HepG2 (cell line): ENCODE measurements around the gene IBA57. TPM values are rescaled to one million over a fixed set of nuclear protein-coding genes. Genes with fewer than 3 reads are reported as not detected.
A peak's percentile ranks its signal among the peaks of the same experiment; 100 is the strongest.

Experiments
- ELF4 ChIP-seq: sonication (generic); formaldehyde crosslinking; IDR thresholded peaks from 2 replicates; pipeline ENCODE4 v1.5.0; 2020; ENCODE audit warnings: missing genetic modification reagents, mild to moderate bottlenecking, moderate library complexity, borderline replicate concordance
- ETV5 ChIP-seq: IDR thresholded peaks from 2 replicates; pipeline ENCODE4 v1.6.1; 2018; ENCODE audit warnings: missing biosample characterization, missing genetic modification reagents, inconsistent platforms, borderline replicate concordance
- FIP1L1 ChIP-seq: fragments of 200-400 bp; formaldehyde crosslinking; IDR thresholded peaks from 2 replicates; pipeline ENCODE4 v1.6.1; 2018; ENCODE audit warnings: low read depth, mild to moderate bottlenecking, low read length, moderate library complexity, borderline replicate concordance; ENCODE audit not compliant: insufficient read depth
- FOXA1 ChIP-seq, 2 experiments: fragments of 450-650 bp in 1 of 2; sonication (generic) in 1 of 2; formaldehyde crosslinking in 1 of 2; IDR thresholded peaks; 2 replicates each; pipeline versions ENCODE4 v1.4.0 to v1.6.1; 2016 to 2020; ENCODE audit warnings: missing genetic modification reagents in 1 of 2
- GPN1 ChIP-seq: sonication (generic); formaldehyde crosslinking; IDR thresholded peaks from 2 replicates; pipeline ENCODE4 v1.5.1; 2020; ENCODE audit warnings: missing genetic modification reagents, borderline replicate concordance
- HDAC1 ChIP-seq: sonication (generic); formaldehyde crosslinking; IDR thresholded peaks from 2 replicates; pipeline ENCODE4 v1.5.1; 2020; ENCODE audit warnings: mild to moderate bottlenecking, missing genetic modification reagents
- IRF2 ChIP-seq: IDR thresholded peaks from 2 replicates; pipeline ENCODE4 v1.6.1; 2018; ENCODE audit warnings: missing genetic modification reagents, missing compliant biosample characterization
- KDM5B ChIP-seq: sonication (generic); formaldehyde crosslinking; IDR thresholded peaks from 2 replicates; pipeline ENCODE4 v1.4.0; 2020; ENCODE audit warnings: missing genetic modification reagents, mild to moderate bottlenecking, borderline replicate concordance
- KLF13 ChIP-seq: sonication (generic); formaldehyde crosslinking; IDR thresholded peaks from 2 replicates; pipeline ENCODE4 v1.4.0; 2020; ENCODE audit warnings: mild to moderate bottlenecking, missing genetic modification reagents
- NCOA1 ChIP-seq: sonication (generic); formaldehyde crosslinking; IDR thresholded peaks from 2 replicates; pipeline ENCODE4 v1.9.0; 2021; ENCODE audit warnings: missing genetic modification reagents
- REL ChIP-seq: sonication (generic); formaldehyde crosslinking; conservative IDR thresholded peaks from 2 replicates; pipeline ENCODE4 v1.8.0; 2022; ENCODE audit warnings: mild to moderate bottlenecking, missing genetic modification reagents, moderate library complexity
- RFX5 ChIP-seq: IDR thresholded peaks from 2 replicates; pipeline ENCODE4 v1.6.1; 2011; ENCODE audit warnings: low read depth, low read length, improper control_type of control experiment
- SALL1 ChIP-seq: sonication (generic); formaldehyde crosslinking; IDR thresholded peaks from 2 replicates; pipeline ENCODE4 v1.8.0; 2022; ENCODE audit warnings: mild to moderate bottlenecking, missing genetic modification reagents
- ZFYVE20 ChIP-seq: sonication (generic); formaldehyde crosslinking; IDR thresholded peaks from 2 replicates; pipeline ENCODE4 v1.8.0; 2023; ENCODE audit warnings: low read depth, mild to moderate bottlenecking, moderate library complexity, missing genetic modification reagents, borderline replicate concordance
- ZNF207 ChIP-seq: fragments of 450-650 bp; IDR thresholded peaks from 2 replicates; pipeline ENCODE4 v1.6.1; 2016; ENCODE audit warnings: antibody characterized with exemption, borderline replicate concordance
- ZNF615 ChIP-seq: sonication (generic); formaldehyde crosslinking; IDR thresholded peaks from 2 replicates; pipeline ENCODE4 v1.5.0; 2020; ENCODE audit warnings: mild to moderate bottlenecking, missing genetic modification reagents, borderline replicate concordance
- ZSCAN12 ChIP-seq: sonication (generic); formaldehyde crosslinking; IDR thresholded peaks from 2 replicates; pipeline ENCODE4 v1.9.0; 2021; ENCODE audit warnings: mild to moderate bottlenecking, missing genetic modification reagents
- polyA plus RNA-seq, 8 experiments: library from polyadenylated mRNA; depleted of rRNA in 3 of 8; stranded (reverse) in 7 of 8; unstranded in 1 of 8; fragments of >200 nt; fragmentation: Illumina TruSeq in 4 of 8; extraction: Trizol in 4 of 8; gene quantifications; 2 replicates each; pipeline versions ENCODE4 v1.2.1 to v1.2.3, GENCODE V29; 2011 to 2016; ENCODE audit warnings: low read depth in 4 of 8, missing spikeins in 1 of 8, mixed read lengths in 1 of 8; ENCODE audit not compliant: insufficient read depth in 1 of 8
- total RNA-seq, 5 experiments: library from RNA; depleted of rRNA; stranded (reverse); fragments of >200 nt; fragmentation: Illumina TruSeq; extraction: Trizol; gene quantifications; 2 replicates each; pipeline ENCODE4 v1.2.3, GENCODE V29; 2016; ENCODE audit warnings: low read depth in 1 of 5
- TF ChIP-seq, protein P1 (sequence below): sonication (generic); formaldehyde crosslinking; IDR thresholded peaks from 2 replicates; pipeline ENCODE4 v1.5.0; 2020; ENCODE audit warnings: mild to moderate bottlenecking, missing genetic modification reagents, moderate library complexity
- TF ChIP-seq, protein P2 (sequence below): sonication (generic); formaldehyde crosslinking; IDR thresholded peaks from 2 replicates; pipeline ENCODE4 v1.4.0; 2020; ENCODE audit warnings: missing genetic modification reagents
- TF ChIP-seq, protein P3 (sequence below): IDR thresholded peaks from 2 replicates; pipeline ENCODE4 v1.6.1; 2012; ENCODE audit warnings: inconsistent platforms
- TF ChIP-seq, protein P4 (sequence below): sonication (generic); IDR thresholded peaks from 2 replicates; pipeline ENCODE4 v1.6.1; 2016; ENCODE audit warnings: low read depth, borderline replicate concordance

IBA57 gene
- total and polyA plus RNA-seq, 2 of the 13 experiments (the other 11 are each of a cell fraction or from before 2014, with no cell fraction given) = 2.3 to 10.2 TPM

DNA sequence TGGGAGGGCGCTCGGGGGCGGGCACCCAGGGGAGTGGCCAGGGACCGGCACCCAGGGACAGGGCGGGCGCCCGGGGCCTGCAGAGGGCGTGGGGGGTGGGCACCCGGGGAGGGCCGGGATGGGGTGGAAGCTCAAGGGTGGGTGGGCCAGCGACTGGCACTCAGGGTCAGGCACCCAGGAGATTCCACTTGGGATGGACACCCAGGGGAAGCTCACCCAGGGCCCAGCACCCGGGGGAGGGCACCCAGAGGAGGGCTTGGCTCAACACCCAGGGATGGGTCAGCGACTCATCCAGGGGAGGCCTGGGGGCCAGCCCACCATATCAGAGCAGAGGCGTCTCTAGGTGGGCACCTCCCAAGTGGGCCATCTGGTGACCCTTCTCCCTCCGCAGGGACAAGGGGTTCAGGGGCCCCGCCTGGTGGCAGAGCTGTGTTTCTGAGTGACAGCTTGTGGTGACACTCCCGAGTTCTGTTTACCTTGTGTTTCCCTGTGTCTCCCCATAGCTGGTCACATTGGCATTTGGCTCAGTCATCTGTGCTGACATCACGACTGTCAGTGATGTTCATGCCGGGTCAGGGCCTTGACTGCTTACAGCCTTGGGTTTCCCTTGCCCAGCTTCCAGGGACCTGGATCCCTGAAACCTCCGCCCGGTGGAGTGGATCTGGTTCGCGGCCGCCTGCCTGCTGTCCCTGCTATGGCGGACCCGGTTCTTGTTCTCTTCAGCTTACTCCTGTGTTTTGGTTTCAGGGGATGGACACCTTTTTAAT is 749 bp downstream of the IBA57 start (continued):
- TF ChIP-seq, protein P1, sequence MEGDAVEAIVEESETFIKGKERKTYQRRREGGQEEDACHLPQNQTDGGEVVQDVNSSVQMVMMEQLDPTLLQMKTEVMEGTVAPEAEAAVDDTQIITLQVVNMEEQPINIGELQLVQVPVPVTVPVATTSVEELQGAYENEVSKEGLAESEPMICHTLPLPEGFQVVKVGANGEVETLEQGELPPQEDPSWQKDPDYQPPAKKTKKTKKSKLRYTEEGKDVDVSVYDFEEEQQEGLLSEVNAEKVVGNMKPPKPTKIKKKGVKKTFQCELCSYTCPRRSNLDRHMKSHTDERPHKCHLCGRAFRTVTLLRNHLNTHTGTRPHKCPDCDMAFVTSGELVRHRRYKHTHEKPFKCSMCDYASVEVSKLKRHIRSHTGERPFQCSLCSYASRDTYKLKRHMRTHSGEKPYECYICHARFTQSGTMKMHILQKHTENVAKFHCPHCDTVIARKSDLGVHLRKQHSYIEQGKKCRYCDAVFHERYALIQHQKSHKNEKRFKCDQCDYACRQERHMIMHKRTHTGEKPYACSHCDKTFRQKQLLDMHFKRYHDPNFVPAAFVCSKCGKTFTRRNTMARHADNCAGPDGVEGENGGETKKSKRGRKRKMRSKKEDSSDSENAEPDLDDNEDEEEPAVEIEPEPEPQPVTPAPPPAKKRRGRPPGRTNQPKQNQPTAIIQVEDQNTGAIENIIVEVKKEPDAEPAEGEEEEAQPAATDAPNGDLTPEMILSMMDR (CRISPR knock-in tag) = peak; percentile 76
- TF ChIP-seq, protein P2, sequence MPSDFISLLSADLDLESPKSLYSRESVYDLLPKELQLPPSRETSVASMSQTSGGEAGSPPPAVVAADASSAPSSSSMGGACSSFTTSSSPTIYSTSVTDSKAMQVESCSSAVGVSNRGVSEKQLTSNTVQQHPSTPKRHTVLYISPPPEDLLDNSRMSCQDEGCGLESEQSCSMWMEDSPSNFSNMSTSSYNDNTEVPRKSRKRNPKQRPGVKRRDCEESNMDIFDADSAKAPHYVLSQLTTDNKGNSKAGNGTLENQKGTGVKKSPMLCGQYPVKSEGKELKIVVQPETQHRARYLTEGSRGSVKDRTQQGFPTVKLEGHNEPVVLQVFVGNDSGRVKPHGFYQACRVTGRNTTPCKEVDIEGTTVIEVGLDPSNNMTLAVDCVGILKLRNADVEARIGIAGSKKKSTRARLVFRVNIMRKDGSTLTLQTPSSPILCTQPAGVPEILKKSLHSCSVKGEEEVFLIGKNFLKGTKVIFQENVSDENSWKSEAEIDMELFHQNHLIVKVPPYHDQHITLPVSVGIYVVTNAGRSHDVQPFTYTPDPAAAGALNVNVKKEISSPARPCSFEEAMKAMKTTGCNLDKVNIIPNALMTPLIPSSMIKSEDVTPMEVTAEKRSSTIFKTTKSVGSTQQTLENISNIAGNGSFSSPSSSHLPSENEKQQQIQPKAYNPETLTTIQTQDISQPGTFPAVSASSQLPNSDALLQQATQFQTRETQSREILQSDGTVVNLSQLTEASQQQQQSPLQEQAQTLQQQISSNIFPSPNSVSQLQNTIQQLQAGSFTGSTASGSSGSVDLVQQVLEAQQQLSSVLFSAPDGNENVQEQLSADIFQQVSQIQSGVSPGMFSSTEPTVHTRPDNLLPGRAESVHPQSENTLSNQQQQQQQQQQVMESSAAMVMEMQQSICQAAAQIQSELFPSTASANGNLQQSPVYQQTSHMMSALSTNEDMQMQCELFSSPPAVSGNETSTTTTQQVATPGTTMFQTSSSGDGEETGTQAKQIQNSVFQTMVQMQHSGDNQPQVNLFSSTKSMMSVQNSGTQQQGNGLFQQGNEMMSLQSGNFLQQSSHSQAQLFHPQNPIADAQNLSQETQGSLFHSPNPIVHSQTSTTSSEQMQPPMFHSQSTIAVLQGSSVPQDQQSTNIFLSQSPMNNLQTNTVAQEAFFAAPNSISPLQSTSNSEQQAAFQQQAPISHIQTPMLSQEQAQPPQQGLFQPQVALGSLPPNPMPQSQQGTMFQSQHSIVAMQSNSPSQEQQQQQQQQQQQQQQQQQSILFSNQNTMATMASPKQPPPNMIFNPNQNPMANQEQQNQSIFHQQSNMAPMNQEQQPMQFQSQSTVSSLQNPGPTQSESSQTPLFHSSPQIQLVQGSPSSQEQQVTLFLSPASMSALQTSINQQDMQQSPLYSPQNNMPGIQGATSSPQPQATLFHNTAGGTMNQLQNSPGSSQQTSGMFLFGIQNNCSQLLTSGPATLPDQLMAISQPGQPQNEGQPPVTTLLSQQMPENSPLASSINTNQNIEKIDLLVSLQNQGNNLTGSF (CRISPR knock-in tag) = 0 out of 2 replicates have a peak, but pooled peaks have one; percentile 16
- TF ChIP-seq ZSCAN12 (CRISPR knock-in tag) (no peak), ZNF207 (no peak), RFX5 (no peak), SALL1 (peak; percentile 18; the same call in 1 of the 2 replicates), GPN1 (CRISPR knock-in tag) (no peak), KLF13 (CRISPR knock-in tag) (no peak), ELF4 (CRISPR knock-in tag) (no peak), ETV5 (CRISPR knock-in tag) (0 out of 2 replicates have a peak, but pooled peaks have one; percentile 8), REL (CRISPR knock-in tag) (no peak), FOXA1 (IDR thresholded peaks at IDR 0.05) (no peak), FOXA1 (CRISPR knock-in tag; IDR thresholded peaks at IDR 0.05) (peak; percentile 87), FIP1L1 (no peak), ZFYVE20 (CRISPR knock-in tag) (no peak), NCOA1 (CRISPR knock-in tag) (no peak), ZNF615 (CRISPR knock-in tag) (no peak), HDAC1 (CRISPR knock-in tag) (peak; percentile 69), KDM5B (CRISPR knock-in tag) (no peak), IRF2 (CRISPR knock-in tag) (no peak)
- TF ChIP-seq, protein P3, sequence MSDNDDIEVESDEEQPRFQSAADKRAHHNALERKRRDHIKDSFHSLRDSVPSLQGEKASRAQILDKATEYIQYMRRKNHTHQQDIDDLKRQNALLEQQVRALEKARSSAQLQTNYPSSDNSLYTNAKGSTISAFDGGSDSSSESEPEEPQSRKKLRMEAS = no peak
- TF ChIP-seq, protein P4, sequence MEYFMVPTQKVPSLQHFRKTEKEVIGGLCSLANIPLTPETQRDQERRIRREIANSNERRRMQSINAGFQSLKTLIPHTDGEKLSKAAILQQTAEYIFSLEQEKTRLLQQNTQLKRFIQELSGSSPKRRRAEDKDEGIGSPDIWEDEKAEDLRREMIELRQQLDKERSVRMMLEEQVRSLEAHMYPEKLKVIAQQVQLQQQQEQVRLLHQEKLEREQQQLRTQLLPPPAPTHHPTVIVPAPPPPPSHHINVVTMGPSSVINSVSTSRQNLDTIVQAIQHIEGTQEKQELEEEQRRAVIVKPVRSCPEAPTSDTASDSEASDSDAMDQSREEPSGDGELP = peak; percentile 75; the same call in 1 of the 2 replicates
